Loucy (cell line): Measurements from ENCODE around the gene CIC.

Experiments used
- EZH2phosphoT487 ChIP-seq: fragments of 200-600 bp; IDR thresholded peaks from 2 replicates; pipeline ENCODE4 v1.6.1; 2018; ENCODE audit warnings: antibody characterized with exemption, mild to moderate bottlenecking, moderate library complexity, borderline replicate concordance
- TF ChIP-seq, protein P1 (sequence below): fragments of 200-600 bp; sonication (generic); conservative IDR thresholded peaks from 2 replicates; pipeline ENCODE4 v1.5.1; 2014; ENCODE audit warnings: mild to moderate bottlenecking, antibody characterized with exemption, low read length

DNA sequence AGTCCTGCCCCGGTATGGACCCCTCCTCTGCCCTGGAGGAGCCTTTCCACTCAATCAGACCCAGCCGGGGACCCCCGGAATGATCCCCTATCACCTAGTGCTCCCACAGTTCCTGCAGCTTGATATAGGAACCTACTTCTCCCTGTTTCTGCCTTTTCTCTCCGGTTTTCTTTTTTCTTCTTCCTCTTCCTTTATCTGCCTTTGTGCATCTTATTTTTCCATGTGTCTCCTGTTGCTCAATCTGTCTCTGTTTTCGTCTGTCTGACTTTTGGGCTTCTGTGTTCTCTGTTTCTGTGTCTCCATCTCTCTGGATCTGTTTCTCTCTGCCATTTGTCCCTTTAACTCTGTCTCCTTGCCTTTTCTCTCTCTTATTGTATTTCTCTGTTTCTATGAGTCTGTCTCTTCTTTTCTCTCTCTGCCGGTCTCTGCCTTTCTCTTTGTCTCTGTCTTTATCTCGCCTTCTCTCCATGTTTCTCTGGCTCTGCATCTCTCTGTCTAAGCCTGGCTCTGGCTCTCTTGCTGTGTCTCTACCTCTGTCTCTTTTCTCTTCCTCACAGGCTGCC, 66.4 kb downstream of the CIC start:
- TF ChIP-seq, protein P1, sequence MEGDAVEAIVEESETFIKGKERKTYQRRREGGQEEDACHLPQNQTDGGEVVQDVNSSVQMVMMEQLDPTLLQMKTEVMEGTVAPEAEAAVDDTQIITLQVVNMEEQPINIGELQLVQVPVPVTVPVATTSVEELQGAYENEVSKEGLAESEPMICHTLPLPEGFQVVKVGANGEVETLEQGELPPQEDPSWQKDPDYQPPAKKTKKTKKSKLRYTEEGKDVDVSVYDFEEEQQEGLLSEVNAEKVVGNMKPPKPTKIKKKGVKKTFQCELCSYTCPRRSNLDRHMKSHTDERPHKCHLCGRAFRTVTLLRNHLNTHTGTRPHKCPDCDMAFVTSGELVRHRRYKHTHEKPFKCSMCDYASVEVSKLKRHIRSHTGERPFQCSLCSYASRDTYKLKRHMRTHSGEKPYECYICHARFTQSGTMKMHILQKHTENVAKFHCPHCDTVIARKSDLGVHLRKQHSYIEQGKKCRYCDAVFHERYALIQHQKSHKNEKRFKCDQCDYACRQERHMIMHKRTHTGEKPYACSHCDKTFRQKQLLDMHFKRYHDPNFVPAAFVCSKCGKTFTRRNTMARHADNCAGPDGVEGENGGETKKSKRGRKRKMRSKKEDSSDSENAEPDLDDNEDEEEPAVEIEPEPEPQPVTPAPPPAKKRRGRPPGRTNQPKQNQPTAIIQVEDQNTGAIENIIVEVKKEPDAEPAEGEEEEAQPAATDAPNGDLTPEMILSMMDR: no peak
- no peak for TF ChIP-seq EZH2phosphoT487
